ENCODE measurements around the gene HBD. TPM values are rescaled to one million over a fixed set of nuclear protein-coding genes. Genes with fewer than 3 reads are reported as not detected.

HBD gene
- 0.29 TPM in 1 of 2 replicates, not detected in the other for total RNA-seq

GRCh38 chr11:5234381-5234834 is at the start of gene HBD:
HBD (minus strand) TSS chr11:5234483; CDS start chr11:5234433, 50 bp downstream.

DNA sequence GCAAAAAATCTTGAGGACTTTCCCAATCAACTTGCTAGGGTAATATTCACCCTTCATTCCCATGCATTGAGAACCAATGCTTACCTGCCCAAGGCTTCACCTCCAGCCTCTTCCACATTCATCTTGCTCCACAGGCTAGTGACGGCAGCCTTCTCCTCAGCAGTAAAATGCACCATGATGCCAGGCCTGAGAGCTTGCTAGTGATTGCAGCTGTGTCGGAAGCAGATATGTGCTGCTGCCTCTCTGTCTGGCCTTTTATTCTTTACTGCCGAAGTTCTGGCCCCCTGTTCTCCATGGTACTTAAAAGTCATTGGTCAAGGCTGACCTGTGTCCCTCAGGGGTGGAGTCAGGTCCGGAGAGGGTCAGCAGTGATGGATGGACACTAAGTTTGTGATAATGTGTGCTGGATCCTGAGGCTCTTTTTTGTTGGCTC is 35.4 kb upstream of the HBD start, which contains the start of gene HBE1:
Gene HBE1 (minus strand): TSS at position 231 of the 433 bp plus-strand sequence. CDS start 55 bp downstream, at position 176.

GRCh38 chr11:5254646-5255413 is 20.5 kb upstream of the HBD start, which contains the start of gene HBG2:
HBG2 (minus strand) TSS chr11:5254781; CDS start chr11:5254728, 53 bp downstream.

GRCh38 chr11:5249807-5250396 is 15.6 kb upstream of the HBD start, which contains the start of gene HBG1:
HBG1 (minus strand) TSS chr11:5249857; CDS start chr11:5249804, 53 bp downstream.

GRCh38 chr11:5226732-5227310 is 7.5 kb downstream of the HBD start, which contains the start of gene HBB:
HBB (minus strand) TSS chr11:5227071; CDS start chr11:5227021, 50 bp downstream.

GRCh38 chr11:5200582-5200981 is 33.7 kb downstream of the HBD start, which contains the start of gene OR51V1:
OR51V1 (minus strand) TSS chr11:5200682; CDS start chr11:5200682, 0 bp downstream.

Other genes with a start within 250 kb of the HBD start
- not detected in 2 replicates for gene OR51L1, start 239.6 kb downstream of the HBD start, total RNA-seq
- 1.7 TPM in 1 of 2 replicates, not detected in the other for gene OR52J3, start 188.0 kb downstream of the HBD start, total RNA-seq
- gene OR52E2, start 174.9 kb downstream of the HBD start, total RNA-seq: not detected in 2 replicates
- not detected in 2 replicates for gene OR52E1, start 164.9 kb downstream of the HBD start, total RNA-seq
- not detected in 2 replicates for gene OR52A5, start 96.1 kb downstream of the HBD start, total RNA-seq
- gene OR52A1, start 79.7 kb downstream of the HBD start, total RNA-seq: not detected in 2 replicates
- gene OR51V1, start 33.8 kb downstream of the HBD start, total RNA-seq: not detected in 2 replicates
- gene HBB, start 7.4 kb downstream of the HBD start, total RNA-seq: not detected in 2 replicates
- not detected in 2 replicates for gene HBG1, start 15.4 kb upstream of the HBD start, total RNA-seq
- gene HBG2, start 20.3 kb upstream of the HBD start, total RNA-seq: not detected in 2 replicates
- not detected in 2 replicates for gene HBE1, start 35.5 kb upstream of the HBD start, total RNA-seq
- gene OR51B4, start 67.5 kb upstream of the HBD start, total RNA-seq: not detected in 2 replicates
- gene OR51B2, start 89.8 kb upstream of the HBD start, total RNA-seq: not detected in 2 replicates
- not detected in 2 replicates for gene OR51B5, start 109.0 kb upstream of the HBD start, total RNA-seq
- not detected in 2 replicates for gene OR51B6, start 117.0 kb upstream of the HBD start, total RNA-seq
- not detected in 2 replicates for gene OR51M1, start 149.3 kb upstream of the HBD start, total RNA-seq
- gene OR51Q1, start 187.6 kb upstream of the HBD start, total RNA-seq: not detected in 2 replicates
- gene OR51I1, start 207.0 kb upstream of the HBD start, total RNA-seq: not detected in 2 replicates
- not detected in 2 replicates for gene OR51I2, start 214.8 kb upstream of the HBD start, total RNA-seq